Measurements from ENCODE around the gene NPRL2. TPM values are rescaled to one million over a fixed set of nuclear protein-coding genes. Genes with fewer than 3 reads are reported as not detected.

The NPRL2 gene
- total RNA-seq, 1 experiment from 2014 or later = 20.6 TPM

GRCh38 chr3:50339485-50340146, 11.0 kb downstream of the NPRL2 start:
- Mint-ChIP-seq H3K9me3 (no peaks in the 10 kb centered on the region), H3K36me3 (no peaks in the 10 kb centered on the region), H3K4me3 (peak overlapping the region; percentile 95), H3K27me3 (ENCODE audit: low read depth) (peaks cover 66% of the 10 kb centered on the region), H3K27ac (no peak overlapping the region), H3K4me1 (peaks cover 33% of the 10 kb centered on the region)
- ATAC-seq = no peak
- POLR2A ChIA-PET = no interaction called here
- TF ChIP-seq TEAD1 (CRISPR knock-in tag; IDR thresholded peaks at IDR 0.05) = no peak
- no peak for TF ChIP-seq ZNF121 (CRISPR knock-in tag; IDR thresholded peaks at IDR 0.05)
- TF ChIP-seq SOX15 (CRISPR knock-in tag; IDR thresholded peaks at IDR 0.05) = no peak
- no peak for TF ChIP-seq ATF3 (CRISPR knock-in tag; conservative IDR thresholded peaks at IDR 0.05)
- TF ChIP-seq NR2C2 (CRISPR knock-in tag; IDR thresholded peaks at IDR 0.05) = no peak
- no peak for TF ChIP-seq ATF2 (CRISPR knock-in tag; IDR thresholded peaks at IDR 0.05; ENCODE audit: borderline replicate concordance, low read depth)
- no peak for TF ChIP-seq ZNF416 (CRISPR knock-in tag; IDR thresholded peaks at IDR 0.05)
- no peak for TF ChIP-seq CDX4 (CRISPR knock-in tag; IDR thresholded peaks at IDR 0.05; ENCODE audit: borderline replicate concordance)
- no peak for TF ChIP-seq ZNF219 (CRISPR knock-in tag; IDR thresholded peaks at IDR 0.05; ENCODE audit: borderline replicate concordance)
- TF ChIP-seq FOXK1 (CRISPR knock-in tag; IDR thresholded peaks at IDR 0.05) = no peak
- no peak for TF ChIP-seq PRRX2 (CRISPR knock-in tag; IDR thresholded peaks at IDR 0.05)
- no peak for TF ChIP-seq MLX (CRISPR knock-in tag; IDR thresholded peaks at IDR 0.05)
- TF ChIP-seq ZNF138 (CRISPR knock-in tag; conservative IDR thresholded peaks at IDR 0.05) = no peak
- TF ChIP-seq TP53 (CRISPR knock-in tag; IDR thresholded peaks at IDR 0.05) = no peak
- no peak for TF ChIP-seq ESRRA (CRISPR knock-in tag; IDR thresholded peaks at IDR 0.05; ENCODE audit: borderline replicate concordance)
- no peak for TF ChIP-seq STAT6 (CRISPR knock-in tag; conservative IDR thresholded peaks at IDR 0.05; ENCODE audit: low read depth)
- no peak for TF ChIP-seq GABPB1 (CRISPR knock-in tag; IDR thresholded peaks at IDR 0.05)
- no peak for TF ChIP-seq MXD4 (CRISPR knock-in tag; IDR thresholded peaks at IDR 0.05; ENCODE audit: borderline replicate concordance)
- CTCF ChIA-PET = no interaction called here
- DNase-seq (ENCODE audit: low spot score) = no peak

GRCh38 chr3:50338965-50339364, 11.6 kb downstream of the NPRL2 start:
- peaks cover 60% of the 10 kb centered on the region for H3K27me3 Mint-ChIP-seq (ENCODE audit: low read depth)
- H3K27ac Mint-ChIP-seq = no peak overlapping the region
- ChIA-PET CTCF (interaction anchor here (0.7 to 2.6 kb wide), 3 partner anchors 9 to 92 kb away, joined by 3 to 21 read pairs (median 12); partner anchors contain the start of gene HYAL1), POLR2A (interaction anchor here (0.6 kb wide), 1 partner anchor 127 kb away, joined by 4 read pairs; no protein-coding TSS in a partner anchor)
- H3K4me1 Mint-ChIP-seq = peaks cover 33% of the 10 kb centered on the region
- DNase-seq (ENCODE audit: low spot score) = no peak
- TF ChIP-seq IRF1 (CRISPR knock-in tag; IDR thresholded peaks at IDR 0.05) (no peak), MAX (CRISPR knock-in tag; IDR thresholded peaks at IDR 0.05) (no peak), ZNF232 (CRISPR knock-in tag; IDR thresholded peaks at IDR 0.05) (no peak), ETV6 (CRISPR knock-in tag; IDR thresholded peaks at IDR 0.05) (no peak)
- H3K4me3 Mint-ChIP-seq = peak overlapping the region; percentile 95
- no peaks in the 10 kb centered on the region for H3K36me3 Mint-ChIP-seq
- no peaks in the 10 kb centered on the region for H3K9me3 Mint-ChIP-seq
- no peak for ATAC-seq

All from WTC11 (cell line).